ENCODE measurements around the gene RNF222.
A peak's percentile ranks its signal among the peaks of the same experiment; 100 is the strongest.

The RNF222 gene

GRCh38 chr17:8409966-8410882 lies 12.6 kb upstream of the RNF222 start:
- TF ChIP-seq CTCF (IDR thresholded peaks at IDR 0.05; ENCODE audit: low read depth, low read length): peak; percentile 73
- Histone ChIP-seq H3K4me3 (ENCODE audit: low read depth, low read length) (no peak overlapping the region), H3K27me3 (no peaks in the 10 kb centered on the region), H3K4me1 (no peaks in the 10 kb centered on the region), H3K36me3 (no peaks in the 10 kb centered on the region), H3K9me3 (no peaks in the 10 kb centered on the region)
- peak; percentile 79 for DNase-seq

GRCh38 chr17:8408371-8408770 lies 10.7 kb upstream of the RNF222 start:
- no peaks in the 10 kb centered on the region for H3K27me3 ChIP-seq
- H3K36me3 ChIP-seq: no peaks in the 10 kb centered on the region
- DNase-seq: no peak
- no peaks in the 10 kb centered on the region for H3K9me3 ChIP-seq
- H3K4me1 ChIP-seq: no peaks in the 10 kb centered on the region
- no peak overlapping the region for H3K4me3 ChIP-seq (ENCODE audit: low read depth, low read length)
- no peak for TF ChIP-seq CTCF (IDR thresholded peaks at IDR 0.05; ENCODE audit: low read depth, low read length)

GRCh38 chr17:8406174-8406573 lies 8.5 kb upstream of the RNF222 start:
- Histone ChIP-seq H3K27me3 (no peaks in the 10 kb centered on the region), H3K4me3 (ENCODE audit: low read depth, low read length) (no peak overlapping the region), H3K9me3 (no peaks in the 10 kb centered on the region), H3K4me1 (no peaks in the 10 kb centered on the region), H3K36me3 (no peaks in the 10 kb centered on the region)
- DNase-seq: no peak
- TF ChIP-seq CTCF (IDR thresholded peaks at IDR 0.05; ENCODE audit: low read depth, low read length): no peak

- no peaks in the 10 kb centered on the region for H3K4me1 ChIP-seq
- TF ChIP-seq CTCF (IDR thresholded peaks at IDR 0.05; ENCODE audit: low read depth, low read length): no peak
- no peak overlapping the region for H3K4me3 ChIP-seq (ENCODE audit: low read depth, low read length)
- no peaks in the 10 kb centered on the region for H3K36me3 ChIP-seq
- DNase-seq: no peak
- H3K9me3 ChIP-seq: no peaks in the 10 kb centered on the region
- no peaks in the 10 kb centered on the region for H3K27me3 ChIP-seq
Measured at GRCh38 chr17:8405499-8406016, 7.9 kb upstream of the RNF222 start.

- Histone ChIP-seq H3K36me3 (no peaks in the 10 kb centered on the region), H3K4me1 (no peaks in the 10 kb centered on the region), H3K27me3 (no peaks in the 10 kb centered on the region; the same call in 1 of the 2 replicates), H3K4me3 (ENCODE audit: low read depth, low read length) (no peak overlapping the region), H3K9me3 (no peaks in the 10 kb centered on the region)
- no peak for DNase-seq
- TF ChIP-seq CTCF (IDR thresholded peaks at IDR 0.05; ENCODE audit: low read depth, low read length): no peak
Measured at GRCh38 chr17:8402921-8403536, 5.4 kb upstream of the RNF222 start.

- Histone ChIP-seq H3K27me3 (peaks cover 6% of the 10 kb centered on the region; the same call in 1 of the 2 replicates), H3K4me1 (no peaks in the 10 kb centered on the region), H3K9me3 (no peaks in the 10 kb centered on the region), H3K36me3 (no peaks in the 10 kb centered on the region), H3K4me3 (ENCODE audit: low read depth, low read length) (no peak overlapping the region)
- DNase-seq: no peak
- no peak for TF ChIP-seq CTCF (IDR thresholded peaks at IDR 0.05; ENCODE audit: low read depth, low read length)
Measured at GRCh38 chr17:8401107-8401506, 3.5 kb upstream of the RNF222 start.
